Measurements from ENCODE around the gene RNF227. TPM values are rescaled to one million over a fixed set of nuclear protein-coding genes. Genes with fewer than 3 reads are reported as not detected.
A peak's percentile ranks its signal among the peaks of the same experiment; 100 is the strongest.

RNF227 gene
- polyA plus RNA-seq, 1 donor = 4.5 TPM

- peak; percentile 84 for DNase-seq
These were observed 26.7 kb downstream of the RNF227 start for GRCh38 chr17:7889166-7889955.

- DNase-seq = no peak
These were observed 27.7 kb downstream of the RNF227 start, which contains the start of gene CHD3 for GRCh38 chr17:7888184-7888920. TSS of gene CHD3 (plus strand) at chr17:7888789. CDS start at chr17:7889001, 212 bp downstream.

- peak; percentile 96 for DNase-seq
These were observed 28.5 kb downstream of the RNF227 start for GRCh38 chr17:7887482-7888183.

GRCh38 chr17:7887038-7887481 is 29.0 kb downstream of the RNF227 start:
- peak; percentile 35 for DNase-seq

GRCh38 chr17:7886227-7887037 is 29.7 kb downstream of the RNF227 start:
- peak; percentile 40 for DNase-seq

GRCh38 chr17:7885367-7886226 is 30.5 kb downstream of the RNF227 start:
- peak; percentile 80 for DNase-seq

GRCh38 chr17:7884581-7885366 is 31.3 kb downstream of the RNF227 start:
- no peak for DNase-seq

GRCh38 chr17:7883781-7884386 is 32.2 kb downstream of the RNF227 start:
- peak; percentile 50 for DNase-seq

GRCh38 chr17:7882629-7883028 is 33.5 kb downstream of the RNF227 start:
- no peak for DNase-seq

GRCh38 chr17:7882068-7882467 is 34.0 kb downstream of the RNF227 start:
- no peak for DNase-seq

GRCh38 chr17:7881276-7882054 is 34.6 kb downstream of the RNF227 start:
- no peak for DNase-seq

GRCh38 chr17:7880076-7880868 is 35.8 kb downstream of the RNF227 start:
- DNase-seq = no peak

GRCh38 chr17:7878234-7878633 is 37.9 kb downstream of the RNF227 start:
- DNase-seq = no peak

- DNase-seq = no peak
These were observed 40.2 kb downstream of the RNF227 start for GRCh38 chr17:7875804-7876370.

- DNase-seq = no peak
These were observed 43.0 kb downstream of the RNF227 start for GRCh38 chr17:7873051-7873450.

GRCh38 chr17:7867881-7868329 is 48.2 kb downstream of the RNF227 start:
- no peak for DNase-seq

- no peak for DNase-seq
These were observed 51.0 kb downstream of the RNF227 start for GRCh38 chr17:7864995-7865650.

Measured in left kidney (tissue), 2 donors.